ENCODE data around the gene RSF1. TPM values are rescaled to one million over a fixed set of nuclear protein-coding genes. Genes with fewer than 3 reads are reported as not detected.

The RSF1 gene
- total and polyA plus RNA-seq, 2 experiments from 2014 or later = 51.2 to 188 TPM

DNA sequence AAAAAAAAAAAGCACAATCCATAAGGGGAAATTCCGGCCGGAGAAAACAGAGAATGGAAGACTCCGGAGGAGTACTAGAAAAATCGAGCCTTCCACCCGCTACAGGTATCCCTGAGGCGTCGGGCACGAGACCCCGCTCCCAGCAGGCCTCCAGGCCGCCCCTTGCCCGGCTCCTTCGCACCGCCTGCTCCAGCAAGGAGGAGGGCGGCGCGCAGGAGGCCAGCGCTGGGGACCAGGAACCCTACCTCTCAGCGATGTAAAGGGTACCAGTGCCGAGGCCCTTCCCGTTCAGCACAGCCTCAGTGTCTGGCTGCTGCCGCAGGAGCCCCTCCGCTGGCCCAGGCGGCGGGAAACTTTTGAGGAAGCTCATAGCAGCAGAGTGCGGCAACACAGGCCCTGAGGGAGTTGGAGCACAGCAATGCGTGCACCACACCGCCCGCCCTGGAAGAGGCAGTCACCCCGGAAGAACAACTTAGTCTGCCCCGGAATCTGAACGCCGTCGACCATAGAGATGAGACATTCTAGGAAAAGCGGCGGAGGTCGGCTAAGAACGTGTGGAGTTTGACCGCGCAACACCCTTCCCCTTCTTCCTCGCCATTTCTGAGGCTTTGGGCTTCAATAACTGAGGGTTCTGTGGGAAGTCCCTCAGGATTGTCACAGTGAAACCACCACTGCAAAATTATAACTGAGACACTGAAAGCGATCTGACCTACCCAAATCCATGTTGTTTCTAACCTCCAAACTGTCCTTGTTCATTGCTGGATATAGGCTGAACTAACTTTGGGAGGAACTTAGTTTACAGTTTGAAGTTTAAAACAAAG, 183.0 kb downstream of the RSF1 start, which contains the start of gene CLNS1A (continued):
- TF ChIP-seq CTCF (conservative IDR thresholded peaks at IDR 0.05; ENCODE audit: low read depth in 2 of 2) (no peak), JUNB (IDR thresholded peaks at IDR 0.05; ENCODE audit: unreplicated experiment) (no peak), NANOG (IDR thresholded peaks at IDR 0.05; ENCODE audit: borderline replicate concordance) (no peak), CREB1 (CRISPR knock-in tag; IDR thresholded peaks at IDR 0.05; ENCODE audit: low read depth) (peak; percentile 28; the same call in 1 of the 2 replicates), ZNF114 (CRISPR knock-in tag; IDR thresholded peaks at IDR 0.05) (no peak)
- TF ChIP-seq, protein P1, sequence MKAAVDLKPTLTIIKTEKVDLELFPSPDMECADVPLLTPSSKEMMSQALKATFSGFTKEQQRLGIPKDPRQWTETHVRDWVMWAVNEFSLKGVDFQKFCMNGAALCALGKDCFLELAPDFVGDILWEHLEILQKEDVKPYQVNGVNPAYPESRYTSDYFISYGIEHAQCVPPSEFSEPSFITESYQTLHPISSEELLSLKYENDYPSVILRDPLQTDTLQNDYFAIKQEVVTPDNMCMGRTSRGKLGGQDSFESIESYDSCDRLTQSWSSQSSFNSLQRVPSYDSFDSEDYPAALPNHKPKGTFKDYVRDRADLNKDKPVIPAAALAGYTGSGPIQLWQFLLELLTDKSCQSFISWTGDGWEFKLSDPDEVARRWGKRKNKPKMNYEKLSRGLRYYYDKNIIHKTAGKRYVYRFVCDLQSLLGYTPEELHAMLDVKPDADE (IDR thresholded peaks at IDR 0.05) = peak; percentile 89
- TF ChIP-seq, protein P2, sequence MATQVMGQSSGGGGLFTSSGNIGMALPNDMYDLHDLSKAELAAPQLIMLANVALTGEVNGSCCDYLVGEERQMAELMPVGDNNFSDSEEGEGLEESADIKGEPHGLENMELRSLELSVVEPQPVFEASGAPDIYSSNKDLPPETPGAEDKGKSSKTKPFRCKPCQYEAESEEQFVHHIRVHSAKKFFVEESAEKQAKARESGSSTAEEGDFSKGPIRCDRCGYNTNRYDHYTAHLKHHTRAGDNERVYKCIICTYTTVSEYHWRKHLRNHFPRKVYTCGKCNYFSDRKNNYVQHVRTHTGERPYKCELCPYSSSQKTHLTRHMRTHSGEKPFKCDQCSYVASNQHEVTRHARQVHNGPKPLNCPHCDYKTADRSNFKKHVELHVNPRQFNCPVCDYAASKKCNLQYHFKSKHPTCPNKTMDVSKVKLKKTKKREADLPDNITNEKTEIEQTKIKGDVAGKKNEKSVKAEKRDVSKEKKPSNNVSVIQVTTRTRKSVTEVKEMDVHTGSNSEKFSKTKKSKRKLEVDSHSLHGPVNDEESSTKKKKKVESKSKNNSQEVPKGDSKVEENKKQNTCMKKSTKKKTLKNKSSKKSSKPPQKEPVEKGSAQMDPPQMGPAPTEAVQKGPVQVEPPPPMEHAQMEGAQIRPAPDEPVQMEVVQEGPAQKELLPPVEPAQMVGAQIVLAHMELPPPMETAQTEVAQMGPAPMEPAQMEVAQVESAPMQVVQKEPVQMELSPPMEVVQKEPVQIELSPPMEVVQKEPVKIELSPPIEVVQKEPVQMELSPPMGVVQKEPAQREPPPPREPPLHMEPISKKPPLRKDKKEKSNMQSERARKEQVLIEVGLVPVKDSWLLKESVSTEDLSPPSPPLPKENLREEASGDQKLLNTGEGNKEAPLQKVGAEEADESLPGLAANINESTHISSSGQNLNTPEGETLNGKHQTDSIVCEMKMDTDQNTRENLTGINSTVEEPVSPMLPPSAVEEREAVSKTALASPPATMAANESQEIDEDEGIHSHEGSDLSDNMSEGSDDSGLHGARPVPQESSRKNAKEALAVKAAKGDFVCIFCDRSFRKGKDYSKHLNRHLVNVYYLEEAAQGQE (IDR thresholded peaks at IDR 0.05; ENCODE audit: unreplicated experiment) = no peak

- peaks cover 57% of the 10 kb centered on the region for H3K79me2 ChIP-seq (replicated peaks; ENCODE audit: insufficient read depth)
- H3K9me3 Mint-ChIP-seq = no peaks in the 10 kb centered on the region; the same call in 1 of the 3 replicates
- DNase-seq (ENCODE audit: low spot score) = peak; percentile 15
- no peaks in the 10 kb centered on the region for H3K36me3 ChIP-seq (ENCODE audit: insufficient read depth)
- peaks cover 7% of the 10 kb centered on the region; the same call in 1 of the 2 replicates for H3K4me1 ChIP-seq (ENCODE audit: insufficient read depth)
- peaks cover 3% of the 10 kb centered on the region for H3K27me3 Mint-ChIP-seq (ENCODE audit: insufficient read depth, low read depth, poor library complexity)
- H2AFZ ChIP-seq = no peak overlapping the region
- H3F3A ChIP-seq (replicated peaks; ENCODE audit: low read depth) = no peaks in the 10 kb centered on the region
- peaks cover 17% of the 10 kb centered on the region for H3K4me1 Mint-ChIP-seq
- peak; percentile 7; the same call in 1 of the 3 replicates for ATAC-seq
- peak overlapping the region; percentile 79 for H3K27ac Mint-ChIP-seq
- peaks cover 28% of the 10 kb centered on the region for H3K36me3 Mint-ChIP-seq (ENCODE audit: low read depth)
- H3K4me3 ChIP-seq = peak overlapping the region; percentile 78
- peak overlapping the region; percentile 88 for H3K4me3 Mint-ChIP-seq
- H4K20me1 ChIP-seq (replicated peaks; ENCODE audit: insufficient read depth) = peaks cover 13% of the 10 kb centered on the region
- no peaks in the 10 kb centered on the region for H3K27me3 ChIP-seq (ENCODE audit: insufficient read depth)
- H3K4me2 ChIP-seq = peak overlapping the region; percentile 78
- H3K27ac ChIP-seq (ENCODE audit: low read depth) = peak overlapping the region; percentile 76
- H3K9me2 ChIP-seq (ENCODE audit: insufficient read depth) = no peaks in the 10 kb centered on the region
- TF ChIP-seq POLR2AphosphoS5 (IDR thresholded peaks at IDR 0.05; ENCODE audit: low read depth) (no peak), STAT1 (IDR thresholded peaks at IDR 0.05; ENCODE audit: unreplicated experiment) (no peak), CTCF (conservative IDR thresholded peaks at IDR 0.05; ENCODE audit: low read depth in 2 of 2) (no peak), ZNF331 (CRISPR knock-in tag; IDR thresholded peaks at IDR 0.05; ENCODE audit: low read depth) (no peak), CREB1 (CRISPR knock-in tag; IDR thresholded peaks at IDR 0.05; ENCODE audit: low read depth) (no peak)
- TF ChIP-seq, protein P1 (IDR thresholded peaks at IDR 0.05) = no peak
- TF ChIP-seq, protein P2 (IDR thresholded peaks at IDR 0.05; ENCODE audit: unreplicated experiment) = no peak
Observed at GRCh38 chr11:77636731-77637344, 183.7 kb downstream of the RSF1 start.

Measured in GM23338 (cell line).